ENCODE data around the gene GFI1.

Gene GFI1

DNA sequence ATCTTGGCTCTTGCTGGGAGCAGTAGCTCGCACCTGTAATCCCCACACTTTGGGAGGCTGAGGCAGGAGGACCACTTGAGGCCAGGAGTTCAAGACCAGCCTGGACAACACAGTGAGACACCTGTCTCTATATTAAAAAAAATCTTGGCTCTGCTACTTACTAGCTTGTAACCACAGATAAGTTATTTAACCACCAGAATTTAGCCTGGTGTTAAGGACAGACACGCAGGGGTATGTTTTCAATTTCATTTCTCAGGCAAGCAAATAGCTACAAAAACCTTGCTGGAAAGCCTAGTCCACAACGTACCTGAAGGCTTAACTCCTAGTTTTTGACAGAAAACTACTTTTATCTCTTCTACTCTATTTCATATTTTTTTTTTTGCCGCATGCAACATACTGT is 24.8 kb upstream of the GFI1 start:
- no peak for DNase-seq (ENCODE audit: low read depth)
- no peak overlapping the region for H3K4me3 ChIP-seq (ENCODE audit: low read depth, low read length)
- no peak for TF ChIP-seq POLR2A (IDR thresholded peaks at IDR 0.05; ENCODE audit: extremely low read depth, insufficient read length)
- TF ChIP-seq, protein P1, sequence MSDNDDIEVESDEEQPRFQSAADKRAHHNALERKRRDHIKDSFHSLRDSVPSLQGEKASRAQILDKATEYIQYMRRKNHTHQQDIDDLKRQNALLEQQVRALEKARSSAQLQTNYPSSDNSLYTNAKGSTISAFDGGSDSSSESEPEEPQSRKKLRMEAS (IDR thresholded peaks at IDR 0.05; ENCODE audit: low read depth, low read length): no peak
- TF ChIP-seq, protein P2, sequence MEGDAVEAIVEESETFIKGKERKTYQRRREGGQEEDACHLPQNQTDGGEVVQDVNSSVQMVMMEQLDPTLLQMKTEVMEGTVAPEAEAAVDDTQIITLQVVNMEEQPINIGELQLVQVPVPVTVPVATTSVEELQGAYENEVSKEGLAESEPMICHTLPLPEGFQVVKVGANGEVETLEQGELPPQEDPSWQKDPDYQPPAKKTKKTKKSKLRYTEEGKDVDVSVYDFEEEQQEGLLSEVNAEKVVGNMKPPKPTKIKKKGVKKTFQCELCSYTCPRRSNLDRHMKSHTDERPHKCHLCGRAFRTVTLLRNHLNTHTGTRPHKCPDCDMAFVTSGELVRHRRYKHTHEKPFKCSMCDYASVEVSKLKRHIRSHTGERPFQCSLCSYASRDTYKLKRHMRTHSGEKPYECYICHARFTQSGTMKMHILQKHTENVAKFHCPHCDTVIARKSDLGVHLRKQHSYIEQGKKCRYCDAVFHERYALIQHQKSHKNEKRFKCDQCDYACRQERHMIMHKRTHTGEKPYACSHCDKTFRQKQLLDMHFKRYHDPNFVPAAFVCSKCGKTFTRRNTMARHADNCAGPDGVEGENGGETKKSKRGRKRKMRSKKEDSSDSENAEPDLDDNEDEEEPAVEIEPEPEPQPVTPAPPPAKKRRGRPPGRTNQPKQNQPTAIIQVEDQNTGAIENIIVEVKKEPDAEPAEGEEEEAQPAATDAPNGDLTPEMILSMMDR (IDR thresholded peaks at IDR 0.05; ENCODE audit: low read depth, low read length): no peak

DNA sequence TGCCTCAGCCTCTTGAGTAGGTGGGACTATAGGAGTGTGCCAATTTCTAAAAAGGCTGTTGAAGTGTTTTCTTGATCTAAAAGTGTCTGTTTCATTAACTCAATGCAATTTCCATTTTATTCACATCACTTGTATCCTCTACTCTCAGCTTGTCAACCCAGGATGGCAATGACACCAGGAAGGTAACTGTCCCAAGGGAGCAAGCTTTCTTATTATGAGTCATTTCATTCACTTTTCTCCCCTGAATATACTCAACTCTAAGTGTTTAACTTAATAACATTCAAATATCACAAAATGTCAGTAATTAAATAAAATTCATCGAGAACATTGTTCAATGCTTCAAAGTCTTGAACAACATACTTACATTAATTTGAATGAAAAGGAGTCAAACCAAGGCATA is 22.9 kb upstream of the GFI1 start:
- no peak overlapping the region for H3K4me3 ChIP-seq (ENCODE audit: low read depth, low read length)
- DNase-seq (ENCODE audit: low read depth): peak; percentile 19
- TF ChIP-seq MYC (IDR thresholded peaks at IDR 0.05; ENCODE audit: low read depth, low read length): no peak
- TF ChIP-seq POLR2A (IDR thresholded peaks at IDR 0.05; ENCODE audit: extremely low read depth, insufficient read length): no peak
- TF ChIP-seq, protein P2 (IDR thresholded peaks at IDR 0.05; ENCODE audit: low read depth, low read length): no peak
- TF ChIP-seq, protein P1 (IDR thresholded peaks at IDR 0.05; ENCODE audit: low read depth, low read length): no peak

DNA sequence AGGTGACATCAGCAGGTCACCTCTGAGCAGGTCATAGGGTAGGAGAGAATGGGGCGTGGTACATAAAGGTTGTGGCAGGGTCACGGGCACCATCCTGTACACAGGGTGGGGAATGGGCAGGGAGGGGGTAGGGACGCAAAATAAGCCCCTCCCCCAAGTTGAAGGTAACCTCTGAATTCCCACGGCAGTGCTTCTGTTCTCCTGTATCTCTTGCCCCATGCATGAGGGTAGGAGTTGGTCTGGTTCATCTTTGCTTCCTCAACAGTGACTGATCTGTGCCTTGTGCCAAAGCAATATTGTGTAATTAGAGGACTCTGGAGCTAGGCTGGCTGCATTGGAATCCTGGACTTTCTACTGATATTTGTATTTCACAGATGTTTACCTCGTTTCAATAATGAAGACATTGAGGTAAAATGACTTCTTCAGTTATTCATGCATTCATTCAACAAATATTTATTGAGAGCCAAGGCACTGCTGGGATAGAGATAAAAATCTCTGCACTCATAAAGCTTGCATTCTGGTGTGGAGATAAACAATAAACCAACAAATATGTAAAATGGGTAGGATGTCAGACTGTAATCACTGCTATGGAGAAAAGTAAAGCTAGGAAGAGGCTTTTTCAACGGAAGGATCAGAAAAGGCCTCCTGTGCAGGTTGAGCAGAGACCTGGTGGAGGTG is 18.4 kb upstream of the GFI1 start:
- no peak for DNase-seq (ENCODE audit: low read depth)
- no peak overlapping the region for H3K4me3 ChIP-seq (ENCODE audit: low read depth, low read length)
- TF ChIP-seq, protein P2 (IDR thresholded peaks at IDR 0.05; ENCODE audit: low read depth, low read length): no peak
- TF ChIP-seq POLR2A (IDR thresholded peaks at IDR 0.05; ENCODE audit: extremely low read depth, insufficient read length) (no peak), MYC (IDR thresholded peaks at IDR 0.05; ENCODE audit: low read depth, low read length) (no peak)
- TF ChIP-seq, protein P1 (IDR thresholded peaks at IDR 0.05; ENCODE audit: low read depth, low read length): no peak

DNA sequence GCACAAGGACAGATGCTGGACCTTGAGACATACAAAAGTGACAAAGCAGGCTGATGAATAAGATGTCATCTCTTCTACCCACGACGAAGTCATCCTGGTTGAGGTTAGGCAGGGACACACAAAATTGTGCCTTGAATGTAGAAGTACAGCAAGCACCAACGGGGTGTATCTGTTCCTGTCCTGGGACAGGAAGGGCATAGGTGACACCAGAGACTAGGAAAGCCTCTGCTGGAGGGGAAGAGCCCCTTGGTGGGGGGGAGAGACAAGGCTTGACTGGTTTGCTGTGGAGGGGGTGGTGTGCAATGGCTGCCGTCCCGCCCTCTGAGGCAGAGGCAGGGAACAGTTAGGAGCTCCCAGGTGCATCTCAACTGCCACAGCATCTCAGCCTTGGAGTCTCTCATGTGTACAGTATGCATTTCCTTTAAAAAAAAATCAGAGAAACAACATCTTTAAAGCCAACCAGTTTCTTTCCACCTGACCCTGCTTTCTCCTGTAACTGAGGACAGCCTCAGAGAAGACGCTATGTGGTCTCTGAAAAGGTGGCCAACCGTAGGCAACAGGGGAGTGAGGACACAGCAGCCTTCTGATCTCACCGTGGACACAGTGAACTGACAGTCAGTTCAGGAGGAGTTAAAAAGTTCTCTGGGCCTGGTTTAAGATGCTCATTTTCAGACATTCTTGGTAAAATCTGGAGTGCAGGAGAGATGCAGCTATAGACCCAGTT is 17.7 kb upstream of the GFI1 start:
- H3K4me3 ChIP-seq (ENCODE audit: low read depth, low read length): no peak overlapping the region
- TF ChIP-seq, protein P1 (IDR thresholded peaks at IDR 0.05; ENCODE audit: low read depth, low read length): no peak
- TF ChIP-seq POLR2A (IDR thresholded peaks at IDR 0.05; ENCODE audit: extremely low read depth, insufficient read length) (no peak), MYC (IDR thresholded peaks at IDR 0.05; ENCODE audit: low read depth, low read length) (no peak)
- peak; percentile 39 for DNase-seq (ENCODE audit: low read depth)

DNA sequence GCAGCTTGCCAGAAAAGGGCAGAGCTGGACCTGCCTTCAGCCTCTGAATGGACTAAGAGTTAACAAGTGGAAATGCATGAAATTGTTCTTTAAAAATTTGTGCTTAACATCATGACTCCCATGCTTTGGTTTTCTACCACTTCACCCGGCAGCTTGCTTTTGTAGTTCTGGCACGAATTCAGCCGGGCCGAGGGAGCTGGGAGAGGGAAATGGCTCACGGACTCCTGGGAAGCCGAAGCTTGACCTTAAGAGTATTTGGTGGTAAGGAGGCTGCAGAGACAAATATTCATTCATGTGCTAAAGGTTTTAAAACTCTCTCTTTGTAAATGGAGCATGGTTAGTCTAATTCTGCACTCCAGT is 17.2 kb upstream of the GFI1 start:
- TF ChIP-seq MYC (IDR thresholded peaks at IDR 0.05; ENCODE audit: low read depth, low read length): no peak
- TF ChIP-seq, protein P1 (IDR thresholded peaks at IDR 0.05; ENCODE audit: low read depth, low read length): no peak
- TF ChIP-seq, protein P2 (IDR thresholded peaks at IDR 0.05; ENCODE audit: low read depth, low read length): no peak
- no peak for TF ChIP-seq POLR2A (IDR thresholded peaks at IDR 0.05; ENCODE audit: extremely low read depth, insufficient read length)
- no peak overlapping the region for H3K4me3 ChIP-seq (ENCODE audit: low read depth, low read length)
- no peak for DNase-seq (ENCODE audit: low read depth)
